ENCODE measurements around the gene SLITRK3.

GRCh38 chr3:165210132-165210531, 13.9 kb upstream of the SLITRK3 start:
- TF ChIP-seq EZH2phosphoT487 (IDR thresholded peaks at IDR 0.05; ENCODE audit: borderline replicate concordance) (no peak), CTCF (conservative IDR thresholded peaks at IDR 0.05; ENCODE audit: low read length) (peak; percentile 56)
